GM12875 (cell line): ENCODE results near the gene ABCA7.

Source experiments
- H3K4me3 ChIP-seq: one replicate; pipeline ENCODE4 v1.5.1; 2011; ENCODE audit warnings: low read depth, low read length, control low read depth
- CTCF ChIP-seq: IDR thresholded peaks from 2 replicates; pipeline ENCODE4 v1.5.1; 2011; ENCODE audit warnings: low read depth, mild to moderate bottlenecking, control low read depth, inconsistent platforms, low read length, moderate library complexity, borderline replicate concordance; ENCODE audit not compliant: insufficient read depth

ABCA7 gene

GRCh38 chr19:1063030-1063908 is 23.4 kb downstream of the ABCA7 start:
- no peak overlapping the region for H3K4me3 ChIP-seq
- no peak for TF ChIP-seq CTCF

DNA sequence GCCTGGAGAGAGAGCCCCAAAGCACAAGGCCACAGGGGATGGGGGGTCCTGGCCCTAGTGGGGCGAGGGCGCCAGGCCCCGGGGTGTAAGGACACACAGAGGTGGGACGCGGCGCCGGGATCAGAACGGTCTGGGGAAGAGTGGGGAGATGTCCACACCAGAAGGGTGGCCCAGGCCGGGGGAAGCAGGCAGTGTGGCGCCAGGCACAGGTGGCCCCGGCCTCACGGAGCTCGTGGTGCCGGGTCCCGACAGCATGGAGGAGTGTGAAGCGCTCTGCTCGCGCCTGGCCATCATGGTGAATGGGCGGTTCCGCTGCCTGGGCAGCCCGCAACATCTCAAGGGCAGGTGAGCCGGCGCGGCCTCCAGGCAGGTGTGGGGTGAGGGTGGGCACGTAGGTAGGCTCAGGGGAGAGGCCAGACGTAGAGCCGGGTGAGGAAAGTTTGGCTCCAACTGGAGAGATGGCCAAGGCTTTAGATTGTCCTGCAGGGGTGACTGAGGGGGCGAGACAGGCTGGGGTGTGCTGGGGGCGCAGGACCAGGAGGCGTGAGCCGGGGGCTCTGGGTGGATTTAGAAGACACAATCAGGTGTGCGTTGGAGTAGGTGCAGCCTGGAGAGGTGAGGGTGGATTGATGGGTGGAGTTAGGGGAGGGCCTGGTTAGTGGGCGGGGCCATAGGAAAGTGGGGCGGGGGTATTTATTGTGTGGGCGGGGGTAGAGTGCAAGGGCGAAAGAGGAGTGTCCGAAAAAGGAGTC is 24.2 kb downstream of the ABCA7 start:
- no peak overlapping the region for H3K4me3 ChIP-seq
- TF ChIP-seq CTCF: no peak

DNA sequence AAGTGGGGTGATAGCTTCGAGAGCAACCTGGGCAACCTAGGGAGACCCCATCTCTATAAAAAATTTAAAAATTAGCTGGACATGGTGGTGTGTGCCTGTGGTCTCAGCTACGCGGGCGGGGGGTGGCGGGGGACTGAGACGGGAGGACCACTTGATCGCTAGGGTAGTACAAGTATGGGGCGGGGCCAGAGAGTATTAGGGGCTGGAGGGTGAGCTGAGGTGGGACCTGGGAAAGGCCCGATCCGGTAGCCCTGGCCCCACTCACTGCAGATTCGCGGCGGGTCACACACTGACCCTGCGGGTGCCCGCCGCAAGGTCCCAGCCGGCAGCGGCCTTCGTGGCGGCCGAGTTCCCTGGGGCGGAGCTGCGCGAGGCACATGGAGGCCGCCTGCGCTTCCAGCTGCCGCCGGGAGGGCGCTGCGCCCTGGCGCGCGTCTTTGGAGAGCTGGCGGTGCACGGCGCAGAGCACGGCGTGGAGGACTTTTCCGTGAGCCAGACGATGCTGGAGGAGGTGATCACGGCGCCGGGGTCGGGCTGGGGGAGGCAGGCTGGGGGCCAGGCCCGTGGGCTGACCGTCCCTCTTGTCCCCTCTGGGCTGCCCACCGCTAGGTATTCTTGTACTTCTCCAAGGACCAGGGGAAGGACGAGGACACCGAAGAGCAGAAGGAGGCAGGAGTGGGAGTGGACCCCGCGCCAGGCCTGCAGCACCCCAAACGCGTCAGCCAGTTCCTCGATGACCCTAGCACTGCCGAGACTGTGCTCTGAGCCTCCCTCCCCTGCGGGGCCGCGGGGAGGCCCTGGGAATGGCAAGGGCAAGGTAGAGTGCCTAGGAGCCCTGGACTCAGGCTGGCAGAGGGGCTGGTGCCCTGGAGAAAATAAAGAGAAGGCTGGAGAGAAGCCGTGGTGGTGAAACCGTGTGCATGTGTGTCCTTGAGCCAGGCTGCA is 25.0 kb downstream of the ABCA7 start:
- H3K4me3 ChIP-seq: peak overlapping the region; percentile 26
- peak; percentile 95 for TF ChIP-seq CTCF

DNA sequence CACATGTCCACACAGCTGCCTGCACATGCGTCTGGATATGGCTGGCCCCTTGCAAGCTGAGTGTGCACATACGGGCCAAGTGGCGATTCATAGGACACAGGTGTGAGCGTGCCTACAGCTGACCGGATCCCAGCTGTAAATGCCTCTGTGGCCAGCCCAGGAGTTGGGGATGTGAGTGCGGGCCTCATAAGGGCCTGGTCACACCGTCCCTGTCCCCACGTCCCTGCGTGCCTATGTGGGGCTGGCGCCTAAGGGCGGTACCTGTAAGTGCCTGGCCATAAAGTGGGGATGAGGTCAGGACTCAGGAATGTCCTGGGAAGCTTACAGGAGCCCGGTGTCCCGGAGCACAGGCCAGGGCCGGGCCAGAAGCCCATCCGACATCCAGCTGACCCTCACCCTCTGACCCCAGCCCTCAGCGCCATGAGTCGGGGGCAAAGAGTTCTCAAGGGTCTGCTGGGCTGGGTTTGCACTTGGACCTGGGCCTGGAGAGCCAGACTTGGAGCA is 25.8 kb downstream of the ABCA7 start:
- no peak for TF ChIP-seq CTCF
- H3K4me3 ChIP-seq: no peak overlapping the region

DNA sequence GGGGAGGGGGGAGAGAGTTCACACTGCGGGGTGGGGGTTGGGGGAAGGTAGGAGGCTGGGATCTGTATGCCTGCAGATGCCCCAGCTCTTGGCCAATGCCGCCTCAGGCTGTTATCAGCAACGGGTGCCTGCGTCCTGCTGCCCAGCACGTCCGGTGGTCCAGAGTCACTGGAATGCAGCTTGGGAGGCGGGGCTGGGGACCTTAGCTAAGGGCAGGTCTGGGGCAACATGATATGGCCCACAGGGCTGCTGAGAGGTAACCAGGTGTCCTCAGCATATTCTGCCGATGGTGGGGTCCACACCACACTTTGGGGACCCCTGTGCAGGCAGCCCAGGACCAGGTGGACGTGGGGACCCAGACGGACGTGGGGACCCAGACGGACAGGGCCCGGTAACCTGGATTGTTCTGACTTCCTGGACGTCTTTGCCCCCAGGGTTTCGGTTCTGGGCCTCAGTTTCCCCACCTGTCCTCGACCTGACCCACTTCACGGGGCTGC is 26.4 kb downstream of the ABCA7 start:
- H3K4me3 ChIP-seq: peak overlapping the region; percentile 91
- TF ChIP-seq CTCF: no peak

DNA sequence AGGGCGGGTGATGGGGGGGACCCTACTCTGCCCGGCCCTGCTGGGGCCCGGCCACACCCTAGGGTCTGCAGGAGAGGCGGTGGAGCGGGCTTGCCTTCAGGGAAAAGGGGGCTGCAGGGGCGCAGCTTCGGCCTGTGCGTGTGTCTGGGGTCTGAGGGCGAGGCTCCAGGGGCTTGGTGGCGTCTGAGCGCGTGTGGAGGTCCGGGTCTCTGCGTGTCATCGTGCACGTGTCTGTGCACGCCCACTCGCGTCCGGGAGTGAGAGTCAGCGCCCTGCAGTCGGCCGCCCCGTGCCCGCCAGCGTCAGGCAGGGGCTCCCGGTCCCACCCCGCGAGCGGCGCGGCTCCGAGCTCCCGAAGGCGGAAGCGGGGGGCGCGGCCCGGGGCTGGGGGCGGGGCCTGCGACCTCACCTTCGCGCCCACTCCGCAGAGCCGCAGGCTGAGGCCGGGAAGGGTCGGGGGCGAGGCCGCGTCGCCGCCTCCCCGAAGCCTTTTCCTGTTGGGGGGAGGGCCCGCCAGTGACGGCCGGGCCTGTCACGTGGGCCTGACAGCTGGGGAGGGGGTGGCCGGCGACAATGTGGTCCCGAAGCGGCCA is 26.9 kb downstream of the ABCA7 start, which contains the start of gene ARHGAP45:
TSS of gene ARHGAP45 (plus strand) at position 420 of the 593 bp plus-strand sequence. CDS start 239 bp downstream, outside the sequence.
- no peak for TF ChIP-seq CTCF
- H3K4me3 ChIP-seq: peak within 1 kb of the TSS; percentile 91
